ENCODE measurements around the gene KIF19. TPM values are rescaled to one million over a fixed set of nuclear protein-coding genes. Genes with fewer than 3 reads are reported as not detected.
"Not testable (repeated sequence)": the region's sequence is repeated elsewhere in the genome, so short reads cannot be mapped to it uniquely, and the experiment has no call there.

KIF19 gene, protein sequence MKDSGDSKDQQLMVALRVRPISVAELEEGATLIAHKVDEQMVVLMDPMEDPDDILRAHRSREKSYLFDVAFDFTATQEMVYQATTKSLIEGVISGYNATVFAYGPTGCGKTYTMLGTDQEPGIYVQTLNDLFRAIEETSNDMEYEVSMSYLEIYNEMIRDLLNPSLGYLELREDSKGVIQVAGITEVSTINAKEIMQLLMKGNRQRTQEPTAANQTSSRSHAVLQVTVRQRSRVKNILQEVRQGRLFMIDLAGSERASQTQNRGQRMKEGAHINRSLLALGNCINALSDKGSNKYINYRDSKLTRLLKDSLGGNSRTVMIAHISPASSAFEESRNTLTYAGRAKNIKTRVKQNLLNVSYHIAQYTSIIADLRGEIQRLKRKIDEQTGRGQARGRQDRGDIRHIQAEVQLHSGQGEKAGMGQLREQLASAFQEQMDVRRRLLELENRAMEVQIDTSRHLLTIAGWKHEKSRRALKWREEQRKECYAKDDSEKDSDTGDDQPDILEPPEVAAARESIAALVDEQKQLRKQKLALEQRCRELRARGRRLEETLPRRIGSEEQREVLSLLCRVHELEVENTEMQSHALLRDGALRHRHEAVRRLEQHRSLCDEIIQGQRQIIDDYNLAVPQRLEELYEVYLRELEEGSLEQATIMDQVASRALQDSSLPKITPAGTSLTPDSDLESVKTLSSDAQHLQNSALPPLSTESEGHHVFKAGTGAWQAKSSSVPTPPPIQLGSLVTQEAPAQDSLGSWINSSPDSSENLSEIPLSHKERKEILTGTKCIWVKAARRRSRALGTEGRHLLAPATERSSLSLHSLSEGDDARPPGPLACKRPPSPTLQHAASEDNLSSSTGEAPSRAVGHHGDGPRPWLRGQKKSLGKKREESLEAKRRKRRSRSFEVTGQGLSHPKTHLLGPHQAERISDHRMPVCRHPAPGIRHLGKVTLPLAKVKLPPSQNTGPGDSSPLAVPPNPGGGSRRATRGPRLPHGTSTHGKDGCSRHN
- total RNA-seq (10 to 100 TPM in 1 of 5 donors, under 1 TPM in 1, not detected in 3; 0.58 to 44.3 TPM), polyA plus RNA-seq (under 1 TPM; 0.20 to 0.62 (median 0.46) TPM)
- long read RNA-seq, donor 1, result 0 reads
- long read RNA-seq, donor 2, result 0 reads
- long read RNA-seq, donor 3, result 0 reads
- long read RNA-seq, donor 4, result 0 reads
- long read RNA-seq, donor 5, result 0 reads
- long read RNA-seq, donor 6, result 0 reads
- long read RNA-seq, donor 7, result 0 reads
- long read RNA-seq, donor 8, result 0 reads
- long read RNA-seq, donor 9, partial matches to known transcripts, result 0 of 1 reads
- long read RNA-seq, donor 9, other reads (novel, unspliced or antisense), result 0 of 1 reads
- long read RNA-seq, donor 10, result 0 reads

DNA sequence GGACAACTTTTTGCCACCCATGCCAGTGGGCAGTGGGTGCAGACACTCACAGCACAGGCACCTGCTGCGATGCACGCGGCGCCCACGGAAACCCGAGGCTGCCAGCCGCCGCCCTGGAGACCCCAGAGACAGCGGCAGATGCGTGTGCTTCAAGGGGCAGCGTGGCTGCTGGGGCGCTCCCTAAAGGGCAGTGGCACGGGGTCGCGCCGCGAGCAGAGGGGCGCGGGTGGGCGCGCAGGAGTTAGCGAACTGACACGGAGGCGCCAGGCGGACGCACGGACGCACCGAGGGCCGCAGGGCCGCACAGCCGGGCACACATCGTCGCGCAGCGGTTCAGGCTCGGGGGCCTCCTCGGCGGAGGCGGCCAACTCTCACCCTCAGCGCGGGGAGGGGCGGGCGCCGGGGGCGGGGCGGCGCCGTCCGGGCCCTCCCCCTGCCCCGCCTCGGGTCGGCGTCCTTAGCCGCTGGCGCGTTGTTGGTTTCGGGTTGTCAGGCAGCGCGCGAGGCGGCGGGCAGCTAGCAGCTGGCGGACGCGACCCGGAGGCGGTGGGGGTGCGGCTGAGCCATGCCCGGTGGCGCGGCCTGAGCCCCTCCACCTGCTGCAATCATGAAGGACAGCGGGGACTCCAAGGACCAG, at the start of gene KIF19:
TSS of gene KIF19 (plus strand) at position 484 of the 637 bp plus-strand sequence. CDS start at position 608, 124 bp downstream.
- Histone ChIP-seq H3K36me3 (no peaks in the 10 kb centered on the region), H3K27ac (peak within 1 kb of the TSS in 2 of 5 donors; percentile 18 to 22), H3K4me3 (peak within 1 kb of the TSS; percentile 40 to 51 (median 42)), H3K9me3 (no peaks in the 10 kb centered on the region), H3K4me1 (peaks cover 14 to 24% (median 18%) of the 10 kb centered on the region in 4 donors), H3K27me3 (peaks cover 0 to 52% (median 29%) of the 10 kb centered on the region in 3 donors)
- DNase-seq, result peak; percentile 55 to 79
- TF ChIP-seq POLR2A (IDR thresholded peaks at IDR 0.05) (no peak), EP300 (IDR thresholded peaks at IDR 0.05) (no peak), POLR2AphosphoS5 (IDR thresholded peaks at IDR 0.05) (no peak)
- TF ChIP-seq, protein P1, sequence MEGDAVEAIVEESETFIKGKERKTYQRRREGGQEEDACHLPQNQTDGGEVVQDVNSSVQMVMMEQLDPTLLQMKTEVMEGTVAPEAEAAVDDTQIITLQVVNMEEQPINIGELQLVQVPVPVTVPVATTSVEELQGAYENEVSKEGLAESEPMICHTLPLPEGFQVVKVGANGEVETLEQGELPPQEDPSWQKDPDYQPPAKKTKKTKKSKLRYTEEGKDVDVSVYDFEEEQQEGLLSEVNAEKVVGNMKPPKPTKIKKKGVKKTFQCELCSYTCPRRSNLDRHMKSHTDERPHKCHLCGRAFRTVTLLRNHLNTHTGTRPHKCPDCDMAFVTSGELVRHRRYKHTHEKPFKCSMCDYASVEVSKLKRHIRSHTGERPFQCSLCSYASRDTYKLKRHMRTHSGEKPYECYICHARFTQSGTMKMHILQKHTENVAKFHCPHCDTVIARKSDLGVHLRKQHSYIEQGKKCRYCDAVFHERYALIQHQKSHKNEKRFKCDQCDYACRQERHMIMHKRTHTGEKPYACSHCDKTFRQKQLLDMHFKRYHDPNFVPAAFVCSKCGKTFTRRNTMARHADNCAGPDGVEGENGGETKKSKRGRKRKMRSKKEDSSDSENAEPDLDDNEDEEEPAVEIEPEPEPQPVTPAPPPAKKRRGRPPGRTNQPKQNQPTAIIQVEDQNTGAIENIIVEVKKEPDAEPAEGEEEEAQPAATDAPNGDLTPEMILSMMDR (IDR thresholded peaks at IDR 0.05), result no peak
- intact Hi-C loops (cut with DNase I; ENCODE audit: low total_unique reads), result no loop called here
- 5 to 18% (median 6%) methylated on average over 8 to 73 of the region's 73 CpGs for WGBS, 5 donors

GRCh38 chr17:74276541-74277009, 49.5 kb upstream of the KIF19 start:
- 53 to 70% (median 58%) methylated on average over 5 of the region's 5 CpGs for WGBS, 5 donors
- DNase-seq, result peak in 1 of 2 donors; percentile 62
- TF ChIP-seq, protein P1 (IDR thresholded peaks at IDR 0.05), result no peak
- no peak for TF ChIP-seq EP300 (IDR thresholded peaks at IDR 0.05)
- TF ChIP-seq POLR2A (IDR thresholded peaks at IDR 0.05), result no peak
- TF ChIP-seq POLR2AphosphoS5 (IDR thresholded peaks at IDR 0.05), result no peak
- Histone ChIP-seq H3K9me3 (no peaks in the 10 kb centered on the region), H3K4me3 (no peak overlapping the region), H3K27me3 (peaks cover 0 to 62% (median 15%) of the 10 kb centered on the region in 3 donors), H3K27ac (peak overlapping the region in 4 of 5 donors; percentile 26 to 67 (median 28)), H3K36me3 (no peaks in the 10 kb centered on the region), H3K4me1 (peaks cover 0 to 28% (median 16%) of the 10 kb centered on the region in 4 donors)
- intact Hi-C loops (cut with DNase I; ENCODE audit: low total_unique reads), result no loop called here

DNA sequence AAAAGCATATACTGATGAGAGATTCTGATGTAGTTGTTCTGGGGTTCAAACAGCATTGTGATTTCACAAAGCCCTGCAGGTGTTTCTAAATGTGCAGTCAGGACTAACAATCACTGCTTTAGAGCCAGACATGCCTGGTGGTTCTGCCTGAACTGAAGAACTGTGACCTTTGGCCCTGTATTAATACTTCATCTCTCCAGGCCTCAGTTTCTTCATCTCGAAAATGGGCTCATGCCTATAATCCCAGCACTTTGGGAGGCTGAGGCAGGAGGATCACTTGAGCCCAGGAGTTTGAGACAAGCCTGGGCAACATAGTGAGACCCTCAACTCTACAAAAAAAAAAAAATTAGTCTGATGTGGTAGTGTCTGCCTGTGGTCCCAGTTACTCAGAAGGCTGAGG, 48.1 kb upstream of the KIF19 start:
- 67 to 79% (median 71%) methylated on average over 1 of the region's 1 CpG for WGBS, 5 donors
- H3K9me3 ChIP-seq, result no peaks in the 10 kb centered on the region
- H3K4me3 ChIP-seq, result no peak overlapping the region
- TF ChIP-seq POLR2A (IDR thresholded peaks at IDR 0.05), result no peak
- TF ChIP-seq EP300 (IDR thresholded peaks at IDR 0.05), result no peak
- TF ChIP-seq, protein P1 (IDR thresholded peaks at IDR 0.05), result no peak
- TF ChIP-seq POLR2AphosphoS5 (IDR thresholded peaks at IDR 0.05), result no peak
- no peak for DNase-seq
- H3K4me1 ChIP-seq, result peaks cover 0 to 28% (median 15%) of the 10 kb centered on the region in 4 donors
- H3K36me3 ChIP-seq, result no peaks in the 10 kb centered on the region
- H3K27ac ChIP-seq, result no peak overlapping the region
- peaks cover 0 to 53% (median 18%) of the 10 kb centered on the region in 3 donors for H3K27me3 ChIP-seq
- intact Hi-C loops (cut with DNase I; ENCODE audit: low total_unique reads), result no loop called here

GRCh38 chr17:74279617-74280016, 46.4 kb upstream of the KIF19 start:
- intact Hi-C loops (cut with DNase I; ENCODE audit: low total_unique reads), result loop anchor here (10.0 kb wide), 1 partner anchor 65 kb away; the partner anchor contains the start of gene TTYH2
- H3K27me3 ChIP-seq, result peaks cover 0 to 54% (median 10%) of the 10 kb centered on the region in 3 donors

More at GRCh38 chr17:74279617-74280016, 46.4 kb upstream of the KIF19 start:
- not testable (repeated sequence) for H3K27ac ChIP-seq, H3K4me3 ChIP-seq, DNase-seq, H3K36me3 ChIP-seq, H3K9me3 ChIP-seq
- 72 to 92% (median 91%) methylated on average over 7 of the region's 7 CpGs for WGBS, 5 donors
- H3K4me1 ChIP-seq, result peaks cover 0 to 16% (median 8%) of the 10 kb centered on the region in 4 donors

Data from stomach (tissue), 19 donors.